WTC11 (cell line): ENCODE data around the gene SEPTIN8. TPM values are rescaled to one million over a fixed set of nuclear protein-coding genes. Genes with fewer than 3 reads are reported as not detected.

ENCODE experiments used
- AFF4 ChIP-seq: sonication (generic); formaldehyde crosslinking; IDR thresholded peaks from 2 replicates; pipeline ENCODE4 v1.8.1; 2023; ENCODE audit warnings: mild to moderate bottlenecking, missing genetic modification reagents, borderline replicate concordance
- ATF6 ChIP-seq: sonication (generic); formaldehyde crosslinking; IDR thresholded peaks from 2 replicates; pipeline ENCODE4 v1.8.1; 2023; ENCODE audit warnings: mild to moderate bottlenecking, missing genetic modification reagents
- CREB1 ChIP-seq: sonication (generic); formaldehyde crosslinking; IDR thresholded peaks from 2 replicates; pipeline ENCODE4 v1.8.0; 2023; ENCODE audit warnings: mild to moderate bottlenecking, missing genetic modification reagents
- CREM ChIP-seq: sonication (generic); formaldehyde crosslinking; IDR thresholded peaks from 2 replicates; pipeline ENCODE4 v1.8.1; 2022; ENCODE audit warnings: mild to moderate bottlenecking, missing genetic modification reagents, moderate library complexity
- E2F5 ChIP-seq: sonication (generic); formaldehyde crosslinking; IDR thresholded peaks from 2 replicates; pipeline ENCODE4 v1.8.1; 2022; ENCODE audit warnings: mild to moderate bottlenecking, moderate library complexity, missing genetic modification reagents
- ELF4 ChIP-seq: sonication (generic); formaldehyde crosslinking; IDR thresholded peaks from 2 replicates; pipeline ENCODE4 v1.8.1; 2022; ENCODE audit warnings: low read depth, mild to moderate bottlenecking, moderate library complexity, missing genetic modification reagents
- EMX1 ChIP-seq: fragments of 250-450 bp; sonication (Bioruptor Pico); IDR thresholded peaks from 2 replicates; pipeline ENCODE4 v1.8.0; 2021; ENCODE audit warnings: mild to moderate bottlenecking
- FOXJ3 ChIP-seq: sonication (generic); formaldehyde crosslinking; IDR thresholded peaks from 2 replicates; pipeline ENCODE4 v1.9.0; 2021; ENCODE audit warnings: missing genetic modification reagents, mild to moderate bottlenecking, borderline replicate concordance
- FOXP1 ChIP-seq: sonication (generic); formaldehyde crosslinking; IDR thresholded peaks from 2 replicates; pipeline ENCODE4 v1.8.0; 2022; ENCODE audit warnings: missing genetic modification reagents, mild to moderate bottlenecking, moderate library complexity, borderline replicate concordance
- GTF2I ChIP-seq: fragments of 250-450 bp; sonication (Bioruptor Pico); conservative IDR thresholded peaks from 2 replicates; pipeline ENCODE4 v1.4.0; 2021; ENCODE audit warnings: mild to moderate bottlenecking
- HMGA2 ChIP-seq: fragments of 250-450 bp; sonication (Bioruptor Pico); IDR thresholded peaks from 2 replicates; pipeline ENCODE4 v1.4.0; 2021; ENCODE audit warnings: mild to moderate bottlenecking, moderate library complexity
- IRF2 ChIP-seq: sonication (generic); formaldehyde crosslinking; IDR thresholded peaks from 2 replicates; pipeline ENCODE4 v1.8.0; 2022; ENCODE audit warnings: low read depth, missing genetic modification reagents, borderline replicate concordance
- MXD4 ChIP-seq: fragments of 250-450 bp; sonication (Bioruptor Pico); IDR thresholded peaks from 2 replicates; pipeline ENCODE4 v1.8.0; 2021; ENCODE audit warnings: mild to moderate bottlenecking, moderate library complexity, borderline replicate concordance
- NR2C2 ChIP-seq: sonication (generic); formaldehyde crosslinking; IDR thresholded peaks from 2 replicates; pipeline ENCODE4 v1.8.0; 2022; ENCODE audit warnings: mild to moderate bottlenecking, missing genetic modification reagents
- SMAD3 ChIP-seq: sonication (generic); formaldehyde crosslinking; IDR thresholded peaks from 2 replicates; pipeline ENCODE4 v1.8.0; 2022; ENCODE audit warnings: missing genetic modification reagents, mild to moderate bottlenecking, borderline replicate concordance
- SMAD4 ChIP-seq: sonication (generic); formaldehyde crosslinking; IDR thresholded peaks from 2 replicates; pipeline ENCODE4 v1.8.0; 2022; ENCODE audit warnings: mild to moderate bottlenecking, missing genetic modification reagents
- SOX15 ChIP-seq: fragments of 250-450 bp; sonication (Bioruptor Pico); IDR thresholded peaks from 2 replicates; pipeline ENCODE4 v1.9.0; 2021; ENCODE audit warnings: mild to moderate bottlenecking
- ZNF121 ChIP-seq: sonication (generic); formaldehyde crosslinking; IDR thresholded peaks from 2 replicates; pipeline ENCODE4 v1.8.0; 2023; ENCODE audit warnings: missing genetic modification reagents
- ZNF263 ChIP-seq: sonication (generic); formaldehyde crosslinking; IDR thresholded peaks from 2 replicates; pipeline ENCODE4 v1.8.1; 2022; ENCODE audit warnings: low read depth, mild to moderate bottlenecking, moderate library complexity, missing genetic modification reagents
- ZNF396 ChIP-seq: fragments of 250-450 bp; sonication (Bioruptor Pico); IDR thresholded peaks from 2 replicates; pipeline ENCODE4 v1.8.0; 2021; ENCODE audit warnings: mild to moderate bottlenecking, moderate library complexity, borderline replicate concordance
- ZNF416 ChIP-seq: fragments of 250-450 bp; sonication (Bioruptor Pico); IDR thresholded peaks from 2 replicates; pipeline ENCODE4 v1.9.0; 2021; ENCODE audit warnings: mild to moderate bottlenecking, inconsistent platforms
- ZNF423 ChIP-seq: fragments of 250-450 bp; sonication (Bioruptor Pico); IDR thresholded peaks from 2 replicates; pipeline ENCODE4 v2.1.2; 2022; ENCODE audit warnings: mild to moderate bottlenecking, moderate library complexity
- ZNF671 ChIP-seq: fragments of 250-450 bp; sonication (Bioruptor Pico); IDR thresholded peaks from 2 replicates; pipeline ENCODE4 v1.8.0; 2021; ENCODE audit warnings: mild to moderate bottlenecking
- total RNA-seq: library from RNA; stranded (reverse); gene quantifications from 3 replicates; pipeline ENCODE4 v1.2.3, GENCODE V29; 2021
- TF ChIP-seq, protein P1 (sequence below): fragments of 250-450 bp; sonication (Bioruptor Pico); IDR thresholded peaks from 2 replicates; pipeline ENCODE4 v2.1.2; 2022; ENCODE audit warnings: mild to moderate bottlenecking, moderate library complexity
- TF ChIP-seq, protein P2 (sequence below): fragments of 250-450 bp; sonication (Bioruptor Pico); IDR thresholded peaks from 2 replicates; pipeline ENCODE4 v1.9.0; 2021; ENCODE audit warnings: mild to moderate bottlenecking
- TF ChIP-seq, protein P3 (sequence below): fragments of 250-450 bp; sonication (Bioruptor Pico); IDR thresholded peaks from 2 replicates; pipeline ENCODE4 v1.9.0; 2021; ENCODE audit warnings: moderate library complexity, mild to moderate bottlenecking, inconsistent platforms, borderline replicate concordance

Gene SEPTIN8
- total RNA-seq, 1 experiment from 2014 or later = 35.8 TPM

DNA sequence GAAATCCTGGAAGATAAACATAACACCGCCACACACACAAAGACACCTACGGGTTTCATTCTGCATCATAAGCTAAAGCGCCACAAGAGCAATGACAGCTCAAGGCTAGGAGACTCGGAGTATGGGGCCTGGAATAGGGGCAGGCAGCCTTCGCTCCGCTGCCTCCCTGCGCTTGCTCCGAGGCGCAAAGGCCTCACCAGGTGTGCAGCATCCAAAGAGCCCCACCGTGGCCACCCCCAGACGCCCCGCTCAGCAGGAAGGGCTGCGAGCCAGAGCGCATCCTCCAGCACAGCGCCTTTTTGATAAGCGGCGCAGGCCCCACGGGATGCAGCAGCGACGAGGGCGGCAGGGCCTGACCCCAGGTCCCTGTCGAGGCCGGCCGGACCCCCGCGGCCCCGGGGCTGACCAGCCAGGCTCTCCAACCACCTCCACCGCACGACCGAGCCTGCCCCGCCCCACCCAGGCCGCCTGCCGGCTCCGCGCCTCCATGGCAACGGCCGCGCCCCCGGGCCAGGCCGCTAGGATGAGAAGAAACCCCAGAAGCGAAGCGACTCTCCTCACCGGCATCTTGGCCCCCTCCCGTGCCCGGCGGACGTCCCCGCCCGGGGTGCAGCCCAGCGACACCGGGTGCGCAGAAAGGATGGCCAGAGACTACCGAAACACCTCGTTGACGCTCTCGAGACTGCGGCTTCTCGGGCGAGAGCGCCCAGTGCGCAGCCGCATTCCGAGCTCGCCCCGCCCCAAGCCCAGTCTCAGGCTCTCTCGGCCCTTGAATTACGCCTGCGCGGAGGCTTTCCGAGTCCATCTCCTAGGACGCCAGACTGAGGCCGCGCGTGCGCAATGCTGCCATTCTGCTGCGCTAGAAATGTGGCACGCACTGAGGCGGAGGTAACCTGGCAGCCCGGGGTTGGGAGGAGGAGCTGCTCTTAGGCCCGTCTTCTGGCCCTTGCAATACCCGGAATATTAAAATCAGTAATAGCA, 39.9 kb downstream of the SEPTIN8 start, which contains the start of gene KIF3A (continued):
- TF ChIP-seq ZNF423 (no peak), CREB1 (no peak), CREM (CRISPR knock-in tag) (no peak), SOX15 (CRISPR knock-in tag) (no peak), AFF4 (CRISPR knock-in tag) (no peak), ZNF416 (CRISPR knock-in tag) (no peak), SMAD3 (CRISPR knock-in tag) (no peak), NR2C2 (CRISPR knock-in tag) (no peak), ZNF396 (CRISPR knock-in tag) (no peak), ATF6 (CRISPR knock-in tag) (no peak), GTF2I (no peak), ZNF263 (CRISPR knock-in tag) (no peak), ELF4 (CRISPR knock-in tag) (no peak), E2F5 (CRISPR knock-in tag) (0 out of 2 replicates have a peak, but pooled peaks have one; percentile 24), EMX1 (CRISPR knock-in tag) (no peak), SMAD4 (CRISPR knock-in tag) (no peak), MXD4 (no peak), FOXJ3 (CRISPR knock-in tag) (no peak), ZNF671 (CRISPR knock-in tag) (no peak), HMGA2 (CRISPR knock-in tag) (no peak), FOXP1 (CRISPR knock-in tag) (peak; percentile 71), IRF2 (no peak), ZNF121 (CRISPR knock-in tag) (no peak)
- TF ChIP-seq, protein P1, sequence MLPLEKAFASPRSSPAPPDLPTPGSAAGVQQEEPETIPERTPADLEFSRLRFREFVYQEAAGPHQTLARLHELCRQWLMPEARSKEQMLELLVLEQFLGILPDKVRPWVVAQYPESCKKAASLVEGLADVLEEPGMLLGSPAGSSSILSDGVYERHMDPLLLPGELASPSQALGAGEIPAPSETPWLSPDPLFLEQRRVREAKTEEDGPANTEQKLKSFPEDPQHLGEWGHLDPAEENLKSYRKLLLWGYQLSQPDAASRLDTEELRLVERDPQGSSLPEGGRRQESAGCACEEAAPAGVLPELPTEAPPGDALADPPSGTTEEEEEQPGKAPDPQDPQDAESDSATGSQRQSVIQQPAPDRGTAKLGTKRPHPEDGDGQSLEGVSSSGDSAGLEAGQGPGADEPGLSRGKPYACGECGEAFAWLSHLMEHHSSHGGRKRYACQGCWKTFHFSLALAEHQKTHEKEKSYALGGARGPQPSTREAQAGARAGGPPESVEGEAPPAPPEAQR (CRISPR knock-in tag) = no peak
- TF ChIP-seq, protein P2, sequence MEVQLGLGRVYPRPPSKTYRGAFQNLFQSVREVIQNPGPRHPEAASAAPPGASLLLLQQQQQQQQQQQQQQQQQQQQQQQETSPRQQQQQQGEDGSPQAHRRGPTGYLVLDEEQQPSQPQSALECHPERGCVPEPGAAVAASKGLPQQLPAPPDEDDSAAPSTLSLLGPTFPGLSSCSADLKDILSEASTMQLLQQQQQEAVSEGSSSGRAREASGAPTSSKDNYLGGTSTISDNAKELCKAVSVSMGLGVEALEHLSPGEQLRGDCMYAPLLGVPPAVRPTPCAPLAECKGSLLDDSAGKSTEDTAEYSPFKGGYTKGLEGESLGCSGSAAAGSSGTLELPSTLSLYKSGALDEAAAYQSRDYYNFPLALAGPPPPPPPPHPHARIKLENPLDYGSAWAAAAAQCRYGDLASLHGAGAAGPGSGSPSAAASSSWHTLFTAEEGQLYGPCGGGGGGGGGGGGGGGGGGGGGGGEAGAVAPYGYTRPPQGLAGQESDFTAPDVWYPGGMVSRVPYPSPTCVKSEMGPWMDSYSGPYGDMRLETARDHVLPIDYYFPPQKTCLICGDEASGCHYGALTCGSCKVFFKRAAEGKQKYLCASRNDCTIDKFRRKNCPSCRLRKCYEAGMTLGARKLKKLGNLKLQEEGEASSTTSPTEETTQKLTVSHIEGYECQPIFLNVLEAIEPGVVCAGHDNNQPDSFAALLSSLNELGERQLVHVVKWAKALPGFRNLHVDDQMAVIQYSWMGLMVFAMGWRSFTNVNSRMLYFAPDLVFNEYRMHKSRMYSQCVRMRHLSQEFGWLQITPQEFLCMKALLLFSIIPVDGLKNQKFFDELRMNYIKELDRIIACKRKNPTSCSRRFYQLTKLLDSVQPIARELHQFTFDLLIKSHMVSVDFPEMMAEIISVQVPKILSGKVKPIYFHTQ = no peak
- TF ChIP-seq, protein P3, sequence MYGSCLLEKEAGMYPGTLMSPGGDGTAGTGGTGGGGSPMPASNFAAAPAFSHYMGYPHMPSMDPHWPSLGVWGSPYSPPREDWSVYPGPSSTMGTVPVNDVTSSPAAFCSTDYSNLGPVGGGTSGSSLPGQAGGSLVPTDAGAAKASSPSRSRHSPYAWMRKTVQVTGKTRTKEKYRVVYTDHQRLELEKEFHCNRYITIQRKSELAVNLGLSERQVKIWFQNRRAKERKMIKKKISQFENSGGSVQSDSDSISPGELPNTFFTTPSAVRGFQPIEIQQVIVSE (CRISPR knock-in tag) = no peak
